Neural crest cell (in vitro differentiated cells): ENCODE measurements around the gene OOSP4A. TPM values are rescaled to one million over a fixed set of nuclear protein-coding genes. Genes with fewer than 3 reads are reported as not detected.

Source experiments
- DNase-seq: peaks from one replicate; pipeline ENCODE4 v3.0.0; 2021; ENCODE audit warnings: low read depth, mixed read lengths, low spot score
- H3K27ac Mint-ChIP-seq: one replicate; pipeline ENCODE4 v1.8.0; 2021; ENCODE audit warnings: mild to moderate bottlenecking, mixed read lengths; ENCODE audit not compliant: unreplicated experiment
- H3K27me3 Mint-ChIP-seq: 2 replicates; pipeline ENCODE4 v1.8.0; 2021; ENCODE audit warnings: low read depth, mild to moderate bottlenecking, mixed read lengths
- H3K36me3 Mint-ChIP-seq: 2 replicates; pipeline ENCODE4 v1.8.0; 2021; ENCODE audit warnings: low read depth, mild to moderate bottlenecking, mixed read lengths
- H3K4me1 Mint-ChIP-seq: 2 replicates; pipeline ENCODE4 v1.8.0; 2021; ENCODE audit warnings: mixed read lengths
- H3K4me3 Mint-ChIP-seq: one replicate; pipeline ENCODE4 v1.8.0; 2021; ENCODE audit warnings: mild to moderate bottlenecking, mixed read lengths
- H3K9me3 Mint-ChIP-seq: 2 replicates; pipeline ENCODE4 v1.8.0; 2021; ENCODE audit warnings: mixed read lengths
- total RNA-seq: library from RNA; stranded (reverse); gene quantifications from 2 replicates; pipeline ENCODE4 v1.2.1, GENCODE V29; 2021
- TF ChIP-seq, protein P1 (sequence below): fragments of 200-600 bp; sonication (generic); conservative IDR thresholded peaks from 2 replicates; pipeline ENCODE4 v1.5.0; 2021; ENCODE audit warnings: antibody characterized with exemption, mild to moderate bottlenecking

The OOSP4A gene
- total RNA-seq, 1 donor from 2014 or later: not detected

DNA sequence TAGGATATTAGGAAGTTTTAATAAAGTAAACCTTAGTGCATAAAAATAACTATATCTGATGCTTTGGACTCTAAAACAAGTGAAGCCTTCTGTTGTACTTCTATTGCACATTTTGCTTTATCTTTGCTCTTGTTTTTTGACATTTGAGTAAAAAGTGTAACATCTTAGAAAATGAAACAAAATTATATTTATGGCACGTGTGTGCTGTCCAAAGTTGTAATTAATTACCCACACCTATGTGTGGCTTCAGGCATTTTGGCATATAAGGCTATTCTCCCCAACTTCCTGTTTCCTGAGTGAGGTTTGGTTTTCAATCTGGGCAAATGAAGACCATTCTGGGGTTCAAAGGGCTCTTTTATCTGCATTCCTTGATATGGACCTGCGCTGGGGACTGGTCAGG, 25.7 kb upstream of the OOSP4A start, which contains the start of gene OOSP1:
Gene OOSP1, plus strand, starts transcription at position 301 of the 400 bp plus-strand sequence. Its CDS starts 23 bp downstream, at position 324.
- Mint-ChIP-seq H3K9me3 (no peaks in the 10 kb centered on the region), H3K27me3 (peaks cover 24% of the 10 kb centered on the region), H3K4me1 (no peaks in the 10 kb centered on the region), H3K4me3 (no peak within 1 kb of the TSS), H3K36me3 (no peaks in the 10 kb centered on the region), H3K27ac (no peak within 1 kb of the TSS)
- TF ChIP-seq, protein P1, sequence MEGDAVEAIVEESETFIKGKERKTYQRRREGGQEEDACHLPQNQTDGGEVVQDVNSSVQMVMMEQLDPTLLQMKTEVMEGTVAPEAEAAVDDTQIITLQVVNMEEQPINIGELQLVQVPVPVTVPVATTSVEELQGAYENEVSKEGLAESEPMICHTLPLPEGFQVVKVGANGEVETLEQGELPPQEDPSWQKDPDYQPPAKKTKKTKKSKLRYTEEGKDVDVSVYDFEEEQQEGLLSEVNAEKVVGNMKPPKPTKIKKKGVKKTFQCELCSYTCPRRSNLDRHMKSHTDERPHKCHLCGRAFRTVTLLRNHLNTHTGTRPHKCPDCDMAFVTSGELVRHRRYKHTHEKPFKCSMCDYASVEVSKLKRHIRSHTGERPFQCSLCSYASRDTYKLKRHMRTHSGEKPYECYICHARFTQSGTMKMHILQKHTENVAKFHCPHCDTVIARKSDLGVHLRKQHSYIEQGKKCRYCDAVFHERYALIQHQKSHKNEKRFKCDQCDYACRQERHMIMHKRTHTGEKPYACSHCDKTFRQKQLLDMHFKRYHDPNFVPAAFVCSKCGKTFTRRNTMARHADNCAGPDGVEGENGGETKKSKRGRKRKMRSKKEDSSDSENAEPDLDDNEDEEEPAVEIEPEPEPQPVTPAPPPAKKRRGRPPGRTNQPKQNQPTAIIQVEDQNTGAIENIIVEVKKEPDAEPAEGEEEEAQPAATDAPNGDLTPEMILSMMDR: no peak
- no peak for DNase-seq

- H3K27me3 Mint-ChIP-seq: peaks cover 23% of the 10 kb centered on the region
- DNase-seq: no peak
- no peaks in the 10 kb centered on the region for H3K36me3 Mint-ChIP-seq
- H3K4me1 Mint-ChIP-seq: no peaks in the 10 kb centered on the region
- TF ChIP-seq, protein P1: no peak
- no peak overlapping the region for H3K4me3 Mint-ChIP-seq
- H3K9me3 Mint-ChIP-seq: no peaks in the 10 kb centered on the region
- H3K27ac Mint-ChIP-seq: no peak overlapping the region
These were observed 25.1 kb upstream of the OOSP4A start for GRCh38 chr11:59938718-59939117.

- Mint-ChIP-seq H3K27ac (peak overlapping the region; percentile 57), H3K9me3 (no peaks in the 10 kb centered on the region), H3K4me3 (no peak overlapping the region), H3K4me1 (peaks cover 7% of the 10 kb centered on the region), H3K27me3 (peaks cover 20% of the 10 kb centered on the region), H3K36me3 (no peaks in the 10 kb centered on the region)
- TF ChIP-seq, protein P1: no peak
- no peak for DNase-seq
These were observed 24.4 kb upstream of the OOSP4A start for GRCh38 chr11:59939482-59939881.

- Mint-ChIP-seq H3K4me1 (peaks cover 15% of the 10 kb centered on the region), H3K27ac (no peak overlapping the region), H3K4me3 (no peak overlapping the region), H3K36me3 (no peaks in the 10 kb centered on the region), H3K9me3 (no peaks in the 10 kb centered on the region), H3K27me3 (peaks cover 20% of the 10 kb centered on the region)
- TF ChIP-seq, protein P1: no peak
- DNase-seq: no peak
These were observed 22.7 kb upstream of the OOSP4A start for GRCh38 chr11:59941091-59941490.

- Mint-ChIP-seq H3K4me1 (peaks cover 15% of the 10 kb centered on the region), H3K36me3 (no peaks in the 10 kb centered on the region), H3K9me3 (no peaks in the 10 kb centered on the region), H3K4me3 (no peak overlapping the region), H3K27ac (no peak overlapping the region), H3K27me3 (peaks cover 13% of the 10 kb centered on the region)
- TF ChIP-seq, protein P1: no peak
- no peak for DNase-seq
These were observed 19.7 kb upstream of the OOSP4A start for GRCh38 chr11:59943997-59944714.
